ENCODE measurements around the gene ZNF497. TPM values are rescaled to one million over a fixed set of nuclear protein-coding genes. Genes with fewer than 3 reads are reported as not detected.

Gene ZNF497
- total RNA-seq, 1 experiment from 2014 or later: 2.4 TPM

- no peak overlapping the region for H4K5ac ChIP-seq (ENCODE audit: insufficient read length, low read depth, low read length)
- no peak overlapping the region for H2BK120ac ChIP-seq (ENCODE audit: low read depth, low read length, poor library complexity, severe bottlenecking)
- H3K9ac ChIP-seq (ENCODE audit: extremely low read depth, insufficient read length, low read length): peak overlapping the region; percentile 50
- no peaks in the 10 kb centered on the region for H3K4me1 ChIP-seq (ENCODE audit: insufficient read depth, low read length)
- Mint-ChIP-seq H3K27ac (no peak overlapping the region), H3K4me1 (peaks cover 4 to 5% of the 10 kb centered on the region in 2 experiments; a peak in 3 of 4 replicates), H3K9me3 (no peaks in the 10 kb centered on the region), H3K4me3 (no peak overlapping the region), H3K27me3 (ENCODE audit: low read depth) (no peaks in the 10 kb centered on the region), H3K36me3 (ENCODE audit: insufficient read depth in 1 of 3, low read depth in 3 of 3) (no peaks in the 10 kb centered on the region; a peak in 1 of 7 replicates)
- no peaks in the 10 kb centered on the region for H3K79me2 ChIP-seq (ENCODE audit: insufficient read depth, low read length)
- H3K18ac ChIP-seq (ENCODE audit: insufficient read length, low read depth, low read length): no peak overlapping the region
- no peaks in the 10 kb centered on the region for H3K27me3 ChIP-seq (ENCODE audit: insufficient read depth, low read length)
- no peak for TF ChIP-seq CTCF (conservative IDR thresholded peaks at IDR 0.05)
- H3K27ac ChIP-seq (ENCODE audit: insufficient read length, low read depth, low read length): no peak overlapping the region
- H2BK20ac ChIP-seq (ENCODE audit: low read depth, low read length, poor library complexity, severe bottlenecking): no peak overlapping the region
- peak overlapping the region; percentile 86 for H3K4me2 ChIP-seq (ENCODE audit: insufficient read depth, insufficient read length, low read length)
- H2AFZ ChIP-seq (ENCODE audit: low read length): no peak overlapping the region
- WGBS (ENCODE audit: extremely low coverage, insufficient read length, low lambda C conversion rate): no CpG with 5 or more reads among the region's 6 CpGs
- no peak overlapping the region for H3K56ac ChIP-seq (ENCODE audit: insufficient read length, low read depth, low read length)
- no peak overlapping the region for H2AK5ac ChIP-seq (ENCODE audit: insufficient read length, low read length)
- DNase-seq: no peak
- peaks cover 5% of the 10 kb centered on the region for H4K20me1 ChIP-seq (ENCODE audit: control insufficient read depth, insufficient read depth, insufficient read length)
- no peak overlapping the region for H4K8ac ChIP-seq (replicated peaks; ENCODE audit: insufficient read length, low read depth, low read length)
- no peak overlapping the region for H4K91ac ChIP-seq (ENCODE audit: insufficient read length, low read depth, low read length)
- no peak overlapping the region for H3K4ac ChIP-seq (ENCODE audit: low read depth, low read length)
- H3K14ac ChIP-seq (ENCODE audit: insufficient read depth, low read length): no peak overlapping the region
- no peak overlapping the region for H3T11ph ChIP-seq (ENCODE audit: low read length)
- H2BK5ac ChIP-seq (ENCODE audit: insufficient read length, low read length): no peak overlapping the region
- H2BK12ac ChIP-seq (ENCODE audit: insufficient read length, low read depth, low read length): no peak overlapping the region
- peaks cover 10% of the 10 kb centered on the region for H3K23me2 ChIP-seq (ENCODE audit: insufficient read length, low read depth, low read length, poor library complexity, severe bottlenecking)
- no peak overlapping the region for H2BK15ac ChIP-seq (ENCODE audit: low read depth, low read length)
- H3K23ac ChIP-seq (ENCODE audit: insufficient read length, low read depth, low read length): no peak overlapping the region
- no peaks in the 10 kb centered on the region for H3K9me3 ChIP-seq (ENCODE audit: control insufficient read depth, low read depth, low read length)
- H3K79me1 ChIP-seq (ENCODE audit: insufficient read depth, low read depth, low read length, poor library complexity, severe bottlenecking): no peaks in the 10 kb centered on the region
These were observed 37.1 kb downstream of the ZNF497 start for GRCh38 chr19:58325311-58326022.
